H1 (cell line): Measurements from ENCODE around the gene CSF3R.

Experiments used
- CHD1 ChIP-seq: IDR thresholded peaks from 2 replicates; pipeline ENCODE4 v1.6.1; 2012; ENCODE audit warnings: low read depth, low read length, improper control_type of control experiment
- CHD2 ChIP-seq: IDR thresholded peaks from 2 replicates; pipeline ENCODE4 v1.6.1; 2012; ENCODE audit warnings: low read length, improper control_type of control experiment
- CTCF ChIP-seq, 3 experiments: IDR thresholded peaks; 1 replicate in 2 of 3; 2 replicates in 1 of 3; pipeline versions ENCODE4 v1.5.1 to v1.6.1; 2011; ENCODE audit warnings: low read length in 3 of 3, mild to moderate bottlenecking in 3 of 3, inconsistent platforms in 2 of 3, low read depth in 1 of 3, moderate library complexity in 1 of 3; ENCODE audit not compliant: insufficient read depth in 1 of 3; ENCODE audit errors: control extremely low read depth in 1 of 3
- KDM1A ChIP-seq: fragments of 200-600, 300-600 bp; sonication (generic); IDR thresholded peaks from 2 replicates; pipeline ENCODE4 v1.7.1; 2016; ENCODE audit warnings: mild to moderate bottlenecking, low read length, borderline replicate concordance
- POLR2A ChIP-seq, 2 experiments: IDR thresholded peaks; 1 replicate in 1 of 2; 2 replicates in 1 of 2; pipeline ENCODE4 v1.6.1; 2011; ENCODE audit warnings: low read depth in 2 of 2, low read length in 2 of 2, mild to moderate bottlenecking in 2 of 2; ENCODE audit errors: control extremely low read depth in 1 of 2
- SP1 ChIP-seq: IDR thresholded peaks from 2 replicates; pipeline ENCODE4 v1.6.1; 2011; ENCODE audit warnings: low read depth, low read length

- no peak for TF ChIP-seq SP1
- no peak for TF ChIP-seq KDM1A
- TF ChIP-seq CTCF (IDR thresholded peaks at IDR 0.05; ENCODE audit: control extremely low read depth in 1 of 3, insufficient read depth in 1 of 3, low read depth in 1 of 3, low read length in 3 of 3): no peak
- no peak for TF ChIP-seq CHD1
- TF ChIP-seq POLR2A (IDR thresholded peaks at IDR 0.05; ENCODE audit: control extremely low read depth in 1 of 2, low read depth in 2 of 2, low read length in 2 of 2): no peak
- TF ChIP-seq CHD2: no peak
Measured at GRCh38 chr1:36440646-36441045, 42.1 kb downstream of the CSF3R start.
